HTERT RPE-1 (cell line): ENCODE measurements around the gene NPLOC4.
"Not testable (repeated sequence)": the region's sequence is repeated elsewhere in the genome, so short reads cannot be mapped to it uniquely, and the experiment has no call there.

Experiments used
- in situ Hi-C: fragments of 300-500 bp; cut with MboI; formaldehyde crosslinking; loops from 4 replicates; pipeline ENCODE4 v1.14.3; 2020; ENCODE audit warnings: low sequenced_read_pairs

The NPLOC4 gene

GRCh38 chr17:81636505-81637288 is at the start of gene NPLOC4, which contains the start of gene TSPAN10:
Gene NPLOC4, minus strand, starts transcription at chr17:81637112. Its CDS starts 182 bp downstream, at chr17:81636930.
Gene TSPAN10, plus strand, starts transcription at chr17:81637196. Its CDS starts 5,217 bp downstream, at chr17:81642413.
- in situ Hi-C loops: no loop called here

GRCh38 chr17:81686614-81687013 is 49.7 kb upstream of the NPLOC4 start:
- in situ Hi-C loops: no loop called here

GRCh38 chr17:81685108-81685507 is 48.2 kb upstream of the NPLOC4 start:
- in situ Hi-C loops: no loop called here

- in situ Hi-C loops: no loop called here
Observed at GRCh38 chr17:81684442-81684911, 47.6 kb upstream of the NPLOC4 start.

GRCh38 chr17:81683584-81684441 is 46.9 kb upstream of the NPLOC4 start, which contains the start of the genes ARL16 and HGS:
Gene ARL16, minus strand, starts transcription at chr17:81683797. Its CDS starts 44 bp downstream, at chr17:81683753.
Gene HGS, plus strand, starts transcription at chr17:81684011. Its CDS starts 56 bp downstream, at chr17:81684067.
- in situ Hi-C loops: no loop called here

- in situ Hi-C loops: no loop called here
Observed at GRCh38 chr17:81683208-81683583, 46.3 kb upstream of the NPLOC4 start.

GRCh38 chr17:81682565-81683207 is 45.8 kb upstream of the NPLOC4 start:
- in situ Hi-C loops: no loop called here

GRCh38 chr17:81681672-81682071 is 44.8 kb upstream of the NPLOC4 start:
- in situ Hi-C loops: no loop called here

GRCh38 chr17:81680150-81680549 is 43.2 kb upstream of the NPLOC4 start:
- in situ Hi-C loops: no loop called here

- in situ Hi-C loops: no loop called here
Observed at GRCh38 chr17:81676906-81677305, 40.0 kb upstream of the NPLOC4 start.

GRCh38 chr17:81675515-81676221 is 38.8 kb upstream of the NPLOC4 start:
- in situ Hi-C loops: not testable (repeated sequence)

GRCh38 chr17:81673561-81674258 is 36.8 kb upstream of the NPLOC4 start:
- in situ Hi-C loops: no loop called here

- in situ Hi-C loops: no loop called here
Observed at GRCh38 chr17:81672954-81673353, 36.0 kb upstream of the NPLOC4 start.

- in situ Hi-C loops: no loop called here
Observed at GRCh38 chr17:81672504-81672903, 35.6 kb upstream of the NPLOC4 start.

- in situ Hi-C loops: no loop called here
Observed at GRCh38 chr17:81667754-81668153, 30.8 kb upstream of the NPLOC4 start.

- in situ Hi-C loops: no loop called here
Observed at GRCh38 chr17:81666342-81667191, 29.7 kb upstream of the NPLOC4 start, which contains the start of the genes CCDC137 and OXLD1. Gene CCDC137, plus strand, starts transcription at chr17:81666737. Its CDS starts 30 bp downstream, at chr17:81666767. Gene OXLD1, minus strand, starts transcription at chr17:81666605. Its CDS starts 28 bp downstream, at chr17:81666577.

- in situ Hi-C loops: no loop called here
Observed at GRCh38 chr17:81666092-81666341, 29.1 kb upstream of the NPLOC4 start.

- in situ Hi-C loops: no loop called here
Observed at GRCh38 chr17:81665205-81666091, 28.5 kb upstream of the NPLOC4 start.
